Liver (tissue), 9 donors: Measurements from ENCODE around the gene ZBED3. TPM values are rescaled to one million over a fixed set of nuclear protein-coding genes. Genes with fewer than 3 reads are reported as not detected.

Experiments used
- DNase-seq: peaks from one replicate; pipeline ENCODE4 v3.0.0-alpha.2; 2017; ENCODE audit warnings: low spot score
- H3K27ac ChIP-seq, 2 donors: one replicate each; pipeline ENCODE4 v1.7.0; 2013; ENCODE audit warnings: inconsistent platforms in 2 of 2, low read length in 2 of 2, control low read depth in 1 of 2, low read depth in 1 of 2, mild to moderate bottlenecking in 1 of 2
- H3K27me3 ChIP-seq, 4 donors: one replicate each; pipeline versions ENCODE4 v1.6.1 to v1.7.0; 2013; ENCODE audit warnings: low read length in 3 of 4, inconsistent platforms in 1 of 4, mild to moderate bottlenecking in 1 of 4, moderate library complexity in 1 of 4; ENCODE audit not compliant: control insufficient read depth in 4 of 4, insufficient read depth in 4 of 4
- H3K36me3 ChIP-seq, 4 donors: one replicate each; pipeline versions ENCODE4 v1.6.1 to v1.7.0; 2013; ENCODE audit warnings: low read length in 3 of 4, mild to moderate bottlenecking in 3 of 4, low read depth in 1 of 4, moderate library complexity in 1 of 4; ENCODE audit not compliant: control insufficient read depth in 4 of 4, insufficient read depth in 3 of 4
- H3K4me1 ChIP-seq, 4 donors: one replicate each; pipeline versions ENCODE4 v1.6.1 to v1.7.0; 2013; ENCODE audit warnings: low read length in 3 of 4, mild to moderate bottlenecking in 3 of 4, moderate library complexity in 1 of 4; ENCODE audit not compliant: control insufficient read depth in 4 of 4, insufficient read depth in 4 of 4
- H3K4me3 ChIP-seq, 3 donors: one replicate each; pipeline versions ENCODE4 v1.6.1 to v1.7.0; 2013; ENCODE audit warnings: low read length in 3 of 3, control low read depth in 1 of 3, low read depth in 1 of 3, mild to moderate bottlenecking in 1 of 3
- H3K9ac ChIP-seq, 2 donors: one replicate each; pipeline ENCODE4 v1.7.0; 2013; ENCODE audit warnings: low read length in 2 of 2, mild to moderate bottlenecking in 2 of 2, moderate library complexity in 2 of 2, control low read depth in 1 of 2, low read depth in 1 of 2
- H3K9me3 ChIP-seq, 4 donors: one replicate each; pipeline versions ENCODE4 v1.6.1 to v1.7.0; 2013; ENCODE audit warnings: low read length in 3 of 4; ENCODE audit not compliant: control insufficient read depth in 4 of 4
- ATF3 ChIP-seq: IDR thresholded peaks from 2 replicates; pipeline ENCODE4 v1.6.1; 2016; ENCODE audit warnings: antibody characterized with exemption
- CTCF ChIP-seq: fragments of 150-350 bp; IDR thresholded peaks from 2 replicates; pipeline ENCODE4 v1.5.1; 2017; ENCODE audit warnings: improper control_type of control experiment, low read depth, low read length; ENCODE audit not compliant: missing input control
- FOXA1 ChIP-seq: IDR thresholded peaks from 2 replicates; pipeline ENCODE4 v1.6.1; 2016; ENCODE audit warnings: antibody characterized with exemption
- FOXA2 ChIP-seq: IDR thresholded peaks from 2 replicates; pipeline ENCODE4 v1.6.1; 2016; ENCODE audit warnings: antibody characterized with exemption
- GABPA ChIP-seq, 2 donors: IDR thresholded peaks in 1 of 2; conservative IDR thresholded peaks in 1 of 2; 2 replicates each; pipeline ENCODE4 v1.6.1; 2016; ENCODE audit warnings: antibody characterized with exemption in 2 of 2, mild to moderate bottlenecking in 1 of 2, moderate library complexity in 1 of 2
- HNF4A ChIP-seq, 2 donors: conservative IDR thresholded peaks; 2 replicates each; pipeline ENCODE4 v1.6.1; 2016; ENCODE audit warnings: antibody characterized with exemption in 2 of 2, mild to moderate bottlenecking in 2 of 2
- HNF4G ChIP-seq: IDR thresholded peaks from 2 replicates; pipeline ENCODE4 v1.6.1; 2016; ENCODE audit warnings: antibody characterized with exemption
- JUND ChIP-seq, 2 donors: IDR thresholded peaks; 2 replicates each; pipeline ENCODE4 v1.6.1; 2016; ENCODE audit warnings: antibody characterized with exemption in 2 of 2
- MAX ChIP-seq: IDR thresholded peaks from 2 replicates; pipeline ENCODE4 v1.6.1; 2016; ENCODE audit warnings: antibody characterized with exemption
- NR2F2 ChIP-seq: IDR thresholded peaks from 2 replicates; pipeline ENCODE4 v1.6.1; 2016; ENCODE audit warnings: antibody characterized with exemption
- RAD21 ChIP-seq, 2 donors: IDR thresholded peaks; 2 replicates each; pipeline ENCODE4 v1.6.1; 2016; ENCODE audit warnings: antibody characterized with exemption in 2 of 2, mild to moderate bottlenecking in 2 of 2
- REST ChIP-seq: IDR thresholded peaks from 2 replicates; pipeline ENCODE4 v1.6.1; 2016; ENCODE audit warnings: antibody characterized with exemption, mild to moderate bottlenecking
- RXRA ChIP-seq, 2 donors: IDR thresholded peaks; 2 replicates each; pipeline ENCODE4 v1.6.1; 2017 to 2018; ENCODE audit warnings: antibody characterized with exemption in 2 of 2, mild to moderate bottlenecking in 1 of 2
- SP1 ChIP-seq: IDR thresholded peaks from 2 replicates; pipeline ENCODE4 v1.6.1; 2018; ENCODE audit warnings: antibody characterized with exemption, mild to moderate bottlenecking
- TAF1 ChIP-seq: conservative IDR thresholded peaks from 2 replicates; pipeline ENCODE4 v1.6.1; 2016; ENCODE audit warnings: antibody characterized with exemption, mild to moderate bottlenecking
- YY1 ChIP-seq: IDR thresholded peaks from 2 replicates; pipeline ENCODE4 v1.6.1; 2016; ENCODE audit warnings: antibody characterized with exemption, mild to moderate bottlenecking
- ZBTB33 ChIP-seq: IDR thresholded peaks from 2 replicates; pipeline ENCODE4 v1.6.1; 2016; ENCODE audit warnings: antibody characterized with exemption
- WGBS: extraction: QIAGEN DNeasy Blood & Tissue Kit; methylation state at CpG from one replicate; pipeline ENCODE4 v1.1.7; 2013; 5-methylcytosine and 5-hydroxymethylcytosine counted together
- polyA plus RNA-seq, 2 donors: library from polyadenylated mRNA; stranded (reverse) in 1 of 2; unstranded in 1 of 2; fragments of 200-250 nt in 1 of 2; fragments of >200 nt in 1 of 2; fragmentation: Nextera tagmentation in 1 of 2; extraction: Ambion mirVana in 1 of 2; gene quantifications; one replicate each; pipeline versions ENCODE4 v1.2.1 to v1.2.3, GENCODE V29; 2013 to 2015
- total RNA-seq, 2 donors: library from RNA; depleted of rRNA; stranded (reverse); fragments of >200 nt; gene quantifications; one replicate each; pipeline ENCODE4 v1.2.3, GENCODE V29; 2014
- donor health status: healthy.
- donor health status: healthy.
- donor health status: healthy.
- donor health status: healthy.
- donor health status: healthy.

The ZBED3 gene
- total and polyA plus RNA-seq, 4 donors: 2.1 to 5.2 (median 4.0) TPM

GRCh38 chr5:77103457-77103856 lies 16.4 kb upstream of the ZBED3 start:
- 95% methylated on average over 1 of the region's 1 CpG for WGBS
- Histone ChIP-seq H3K27ac (no peak overlapping the region), H3K27me3 (no peaks in the 10 kb centered on the region), H3K9me3 (no peaks in the 10 kb centered on the region), H3K4me1 (no peaks in the 10 kb centered on the region), H3K4me3 (no peak overlapping the region), H3K36me3 (peaks cover 0 to 3% (median 0%) of the 10 kb centered on the region in 4 donors), H3K9ac (no peak overlapping the region)
- TF ChIP-seq TAF1: no peak
- no peak for TF ChIP-seq NR2F2
- TF ChIP-seq YY1: no peak
- no peak for TF ChIP-seq FOXA2
- no peak for TF ChIP-seq GABPA (IDR thresholded peaks at IDR 0.05 in 1 of 2, conservative IDR thresholded peaks at IDR 0.05 in 1 of 2)
- no peak for TF ChIP-seq JUND (IDR thresholded peaks at IDR 0.05)
- DNase-seq: no peak

- WGBS: 95% methylated on average over 7 of the region's 7 CpGs
- no peaks in the 10 kb centered on the region for H3K4me1 ChIP-seq
Observed at GRCh38 chr5:77102549-77102948, 15.5 kb upstream of the ZBED3 start.

GRCh38 chr5:77101298-77101697 lies 14.2 kb upstream of the ZBED3 start:
- Histone ChIP-seq H3K4me3 (no peak overlapping the region), H3K36me3 (peaks cover 0 to 3% (median 0%) of the 10 kb centered on the region in 4 donors), H3K27ac (no peak overlapping the region), H3K9ac (no peak overlapping the region), H3K9me3 (no peaks in the 10 kb centered on the region), H3K27me3 (no peaks in the 10 kb centered on the region), H3K4me1 (no peaks in the 10 kb centered on the region)
- WGBS: 96% methylated on average over 4 of the region's 4 CpGs
- no peak for DNase-seq
- TF ChIP-seq FOXA2: no peak
- no peak for TF ChIP-seq CTCF
- TF ChIP-seq RXRA (IDR thresholded peaks at IDR 0.05): no peak
- TF ChIP-seq YY1: no peak
- no peak for TF ChIP-seq RAD21 (IDR thresholded peaks at IDR 0.05)
- no peak for TF ChIP-seq REST
- no peak for TF ChIP-seq MAX
- TF ChIP-seq SP1: no peak
- TF ChIP-seq GABPA (IDR thresholded peaks at IDR 0.05 in 1 of 2, conservative IDR thresholded peaks at IDR 0.05 in 1 of 2): no peak
- TF ChIP-seq TAF1: no peak
- no peak for TF ChIP-seq HNF4A (conservative IDR thresholded peaks at IDR 0.05)
- no peak for TF ChIP-seq NR2F2
- TF ChIP-seq ATF3: no peak
- no peak for TF ChIP-seq HNF4G

More at GRCh38 chr5:77102549-77102948, 15.5 kb upstream of the ZBED3 start:
- H3K9ac ChIP-seq: no peak overlapping the region
- H3K27ac ChIP-seq: no peak overlapping the region
- no peaks in the 10 kb centered on the region for H3K9me3 ChIP-seq
- H3K36me3 ChIP-seq: peaks cover 0 to 3% (median 0%) of the 10 kb centered on the region in 4 donors
- no peak for DNase-seq
- no peak overlapping the region for H3K4me3 ChIP-seq
- H3K27me3 ChIP-seq: no peaks in the 10 kb centered on the region
- TF ChIP-seq RAD21 (IDR thresholded peaks at IDR 0.05): no peak
- no peak for TF ChIP-seq SP1
- no peak for TF ChIP-seq MAX
- TF ChIP-seq YY1: no peak
- TF ChIP-seq ZBTB33: no peak
- no peak for TF ChIP-seq JUND (IDR thresholded peaks at IDR 0.05)
- no peak for TF ChIP-seq FOXA1
- no peak for TF ChIP-seq GABPA (IDR thresholded peaks at IDR 0.05 in 1 of 2, conservative IDR thresholded peaks at IDR 0.05 in 1 of 2)
